MM.1S (cell line): Measurements from ENCODE around the gene NR1D2.

Source experiments
- DNase-seq: peaks from one replicate; pipeline ENCODE4 v3.0.0-alpha.2; 2015
- H2AFZ ChIP-seq: fragments of 300-600 bp; sonication (generic); 2 replicates; pipeline ENCODE4 v1.6.0; 2016; ENCODE audit warnings: antibody characterized with exemption, low read length
- H3F3A ChIP-seq: fragments of 300-600 bp; sonication (generic); 2 replicates; pipeline ENCODE4 v1.6.1; 2016; ENCODE audit warnings: mild to moderate bottlenecking, antibody characterized with exemption, low read length, moderate library complexity, mixed read lengths; ENCODE audit not compliant: insufficient read depth
- H3K27ac ChIP-seq: fragments of 300-600 bp; sonication (generic); 2 replicates; pipeline ENCODE4 v1.5.1; 2016; ENCODE audit warnings: mild to moderate bottlenecking, low read length
- H3K27me3 ChIP-seq: fragments of 300-600 bp; sonication (generic); replicated peaks from 2 replicates; pipeline ENCODE4 v1.6.0; 2016; ENCODE audit warnings: low read length; ENCODE audit not compliant: insufficient read depth
- H3K36me3 ChIP-seq: fragments of 300-600 bp; sonication (generic); replicated peaks from 2 replicates; pipeline ENCODE4 v1.6.1; 2016; ENCODE audit warnings: mild to moderate bottlenecking, low read length, mixed read lengths; ENCODE audit not compliant: insufficient read depth
- H3K4me1 ChIP-seq: fragments of 300-600 bp; sonication (generic); 2 replicates; pipeline ENCODE4 v1.6.1; 2016; ENCODE audit warnings: low read length, mixed read lengths
- H3K4me2 ChIP-seq: fragments of 300-600 bp; sonication (generic); 2 replicates; pipeline ENCODE4 v1.6.0; 2016; ENCODE audit warnings: low read depth, low read length
- H3K4me3 ChIP-seq: fragments of 300-600 bp; sonication (generic); 2 replicates; pipeline ENCODE4 v1.5.1; 2016; ENCODE audit warnings: low read length, mixed read lengths
- H3K79me2 ChIP-seq: fragments of 300-600 bp; sonication (generic); 2 replicates; pipeline ENCODE4 v1.6.1; 2016; ENCODE audit warnings: mixed run types, low read length, mixed read lengths
- H3K9ac ChIP-seq: fragments of 300-600 bp; sonication (generic); 2 replicates; pipeline ENCODE4 v1.6.1; 2016; ENCODE audit warnings: low read length, mixed read lengths
- H3K9me2 ChIP-seq: fragments of 300-600 bp; sonication (generic); replicated peaks from 2 replicates; pipeline ENCODE4 v1.6.1; 2016; ENCODE audit warnings: mild to moderate bottlenecking, low read length, mixed read lengths; ENCODE audit not compliant: insufficient read depth
- H3K9me3 ChIP-seq: fragments of 300-600 bp; sonication (generic); replicated peaks from 2 replicates; pipeline ENCODE4 v1.6.1; 2016; ENCODE audit warnings: mild to moderate bottlenecking, low read length, mixed read lengths; ENCODE audit not compliant: insufficient read depth
- H4K20me1 ChIP-seq: fragments of 300-600 bp; sonication (generic); 2 replicates; pipeline ENCODE4 v1.6.1; 2016; ENCODE audit warnings: mild to moderate bottlenecking, low read length, moderate library complexity, mixed read lengths; ENCODE audit not compliant: insufficient read depth
- EZH2 ChIP-seq: fragments of 300-600 bp; sonication (generic); optimal IDR thresholded peaks from 2 replicates; pipeline ENCODE3; 2017; ENCODE audit warnings: low read depth, mild to moderate bottlenecking, antibody characterized with exemption, low read length, mixed read lengths
- EZH2phosphoT487 ChIP-seq: fragments of 300-600 bp; sonication (generic); IDR thresholded peaks from 2 replicates; pipeline ENCODE4 v1.6.1; 2018; ENCODE audit warnings: antibody characterized with exemption, low read length
- TF ChIP-seq, protein P1 (sequence below): fragments of 300-600 bp; sonication (generic); IDR thresholded peaks from 2 replicates; pipeline ENCODE4 v1.5.1; 2016; ENCODE audit warnings: antibody characterized with exemption, low read length, mixed read lengths

Gene NR1D2

DNA sequence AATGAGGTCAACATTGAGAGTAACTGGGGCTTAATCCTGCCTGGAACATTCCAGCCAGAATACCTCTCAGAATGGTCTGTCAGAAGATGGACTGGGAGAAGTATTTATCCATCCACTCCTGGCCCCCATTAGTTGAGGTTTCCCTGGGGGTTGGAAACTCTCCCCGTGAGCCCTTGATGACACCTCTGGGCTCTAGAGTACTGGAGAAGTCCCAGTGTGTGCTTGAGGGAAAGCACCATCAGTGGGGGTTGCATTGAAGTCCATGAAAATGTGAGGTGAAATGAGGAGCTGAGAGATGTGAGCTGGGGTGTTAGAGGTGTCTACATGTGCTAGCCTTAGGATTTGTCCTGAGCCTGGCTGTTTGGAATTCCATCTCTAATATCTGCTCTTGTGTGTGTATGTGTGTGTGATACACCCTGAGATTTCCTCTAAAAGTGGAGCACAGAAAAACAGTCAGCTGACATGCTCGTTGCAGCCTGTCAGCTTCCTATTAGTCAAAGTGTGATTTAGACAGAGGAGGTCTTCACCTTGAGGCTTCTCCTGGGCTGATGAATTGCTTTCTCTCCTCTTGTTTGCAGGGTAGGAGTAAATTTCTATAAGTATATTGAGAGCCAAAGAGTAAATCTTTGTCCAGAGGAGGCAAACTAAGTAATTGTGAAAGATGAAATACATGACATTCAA lies 67.6 kb downstream of the NR1D2 start:
- H3K27ac ChIP-seq, result no peak overlapping the region
- H3K9ac ChIP-seq, result no peak overlapping the region
- no peaks in the 10 kb centered on the region for H3K4me1 ChIP-seq
- no peak overlapping the region for H2AFZ ChIP-seq
- no peak for DNase-seq
- H3K36me3 ChIP-seq, result no peaks in the 10 kb centered on the region
- H3K4me3 ChIP-seq, result no peak overlapping the region
- H3K4me2 ChIP-seq, result no peak overlapping the region
- no peaks in the 10 kb centered on the region for H3K79me2 ChIP-seq
- no peaks in the 10 kb centered on the region for H3F3A ChIP-seq
- H3K9me3 ChIP-seq, result no peaks in the 10 kb centered on the region
- no peaks in the 10 kb centered on the region for H3K27me3 ChIP-seq
- no peaks in the 10 kb centered on the region for H3K9me2 ChIP-seq
- TF ChIP-seq, protein P1, sequence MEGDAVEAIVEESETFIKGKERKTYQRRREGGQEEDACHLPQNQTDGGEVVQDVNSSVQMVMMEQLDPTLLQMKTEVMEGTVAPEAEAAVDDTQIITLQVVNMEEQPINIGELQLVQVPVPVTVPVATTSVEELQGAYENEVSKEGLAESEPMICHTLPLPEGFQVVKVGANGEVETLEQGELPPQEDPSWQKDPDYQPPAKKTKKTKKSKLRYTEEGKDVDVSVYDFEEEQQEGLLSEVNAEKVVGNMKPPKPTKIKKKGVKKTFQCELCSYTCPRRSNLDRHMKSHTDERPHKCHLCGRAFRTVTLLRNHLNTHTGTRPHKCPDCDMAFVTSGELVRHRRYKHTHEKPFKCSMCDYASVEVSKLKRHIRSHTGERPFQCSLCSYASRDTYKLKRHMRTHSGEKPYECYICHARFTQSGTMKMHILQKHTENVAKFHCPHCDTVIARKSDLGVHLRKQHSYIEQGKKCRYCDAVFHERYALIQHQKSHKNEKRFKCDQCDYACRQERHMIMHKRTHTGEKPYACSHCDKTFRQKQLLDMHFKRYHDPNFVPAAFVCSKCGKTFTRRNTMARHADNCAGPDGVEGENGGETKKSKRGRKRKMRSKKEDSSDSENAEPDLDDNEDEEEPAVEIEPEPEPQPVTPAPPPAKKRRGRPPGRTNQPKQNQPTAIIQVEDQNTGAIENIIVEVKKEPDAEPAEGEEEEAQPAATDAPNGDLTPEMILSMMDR, result no peak
- no peak for TF ChIP-seq EZH2phosphoT487
- no peak for TF ChIP-seq EZH2
- no peaks in the 10 kb centered on the region for H4K20me1 ChIP-seq

DNA sequence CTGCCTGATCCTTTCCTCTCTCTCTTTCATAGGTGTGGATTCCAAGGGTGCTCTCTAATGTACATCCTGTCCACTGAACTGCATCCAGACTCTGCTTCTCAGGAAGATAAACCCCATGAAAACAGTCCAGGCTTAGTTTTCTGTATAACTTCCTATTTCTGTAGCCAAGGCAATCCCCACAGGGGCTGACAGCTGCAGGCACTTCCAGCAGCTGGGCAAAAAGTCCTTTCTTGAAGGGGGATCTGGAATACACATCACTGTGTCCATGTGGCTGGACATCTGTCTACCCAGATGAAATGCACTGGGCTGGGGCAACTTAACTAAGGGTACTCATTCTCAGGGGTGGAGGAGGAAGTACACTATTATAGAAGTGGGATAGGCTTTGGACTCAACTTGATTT lies 72.2 kb downstream of the NR1D2 start:
- H3K4me1 ChIP-seq, result no peaks in the 10 kb centered on the region

DNA sequence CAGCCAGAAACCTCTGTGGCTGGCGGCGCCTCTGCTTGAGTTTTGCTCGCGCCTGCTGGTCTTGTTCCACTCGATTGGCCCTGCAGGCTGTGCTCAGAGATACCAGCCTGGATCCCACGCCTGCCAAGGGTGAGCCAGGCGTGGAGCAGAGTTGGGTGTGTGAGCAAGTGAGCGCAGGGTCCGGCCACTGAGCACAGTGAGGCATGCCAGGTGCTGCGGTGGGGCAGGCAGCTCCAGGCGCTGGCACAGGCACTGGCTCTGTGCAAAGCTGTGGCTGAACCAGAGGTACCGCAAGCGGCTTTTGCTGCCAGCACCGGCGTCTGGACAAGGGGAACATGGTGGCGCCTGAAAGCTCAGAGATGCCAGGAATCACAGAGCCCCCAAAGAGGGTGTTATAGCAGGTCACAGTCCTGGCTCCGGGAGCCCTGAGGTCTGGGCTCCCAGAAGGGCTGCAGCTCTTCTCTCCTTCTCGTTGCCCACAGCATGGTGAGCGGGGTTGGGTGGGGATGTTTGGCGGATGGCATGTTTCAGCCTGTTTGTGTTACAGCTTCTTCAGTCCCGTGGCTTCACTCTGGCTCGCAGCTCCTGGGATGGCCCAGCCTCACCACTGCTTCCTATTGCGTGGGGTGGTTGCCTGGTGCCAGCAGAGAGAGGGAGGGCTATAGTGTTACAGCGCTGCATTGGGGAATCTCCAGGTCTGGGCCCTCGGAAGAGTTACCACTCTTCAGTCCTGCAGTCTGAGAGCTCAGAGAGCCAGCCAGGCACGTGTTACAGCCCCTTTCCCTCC lies 73.9 kb downstream of the NR1D2 start:
- Histone ChIP-seq H3K79me2 (no peaks in the 10 kb centered on the region), H3K4me2 (no peak overlapping the region), H3K9ac (no peak overlapping the region), H3K9me2 (no peaks in the 10 kb centered on the region), H3K36me3 (no peaks in the 10 kb centered on the region), H3K27me3 (no peaks in the 10 kb centered on the region), H3K4me3 (no peak overlapping the region), H2AFZ (no peak overlapping the region), H3F3A (no peaks in the 10 kb centered on the region), H3K4me1 (no peaks in the 10 kb centered on the region), H3K27ac (no peak overlapping the region), H3K9me3 (no peaks in the 10 kb centered on the region), H4K20me1 (no peaks in the 10 kb centered on the region)
- DNase-seq, result no peak
- TF ChIP-seq EZH2 (no peak), EZH2phosphoT487 (no peak)
- TF ChIP-seq, protein P1, result no peak

More for the DNA sequence above, 72.2 kb downstream of the NR1D2 start:
- Histone ChIP-seq H3K27me3 (no peaks in the 10 kb centered on the region), H3F3A (no peaks in the 10 kb centered on the region), H3K4me3 (no peak overlapping the region), H3K9ac (no peak overlapping the region), H3K79me2 (no peaks in the 10 kb centered on the region), H3K36me3 (no peaks in the 10 kb centered on the region), H4K20me1 (no peaks in the 10 kb centered on the region), H3K9me3 (no peaks in the 10 kb centered on the region), H3K27ac (no peak overlapping the region), H2AFZ (no peak overlapping the region), H3K4me2 (no peak overlapping the region), H3K9me2 (no peaks in the 10 kb centered on the region)
- TF ChIP-seq EZH2phosphoT487, result no peak
- DNase-seq, result no peak

DNA sequence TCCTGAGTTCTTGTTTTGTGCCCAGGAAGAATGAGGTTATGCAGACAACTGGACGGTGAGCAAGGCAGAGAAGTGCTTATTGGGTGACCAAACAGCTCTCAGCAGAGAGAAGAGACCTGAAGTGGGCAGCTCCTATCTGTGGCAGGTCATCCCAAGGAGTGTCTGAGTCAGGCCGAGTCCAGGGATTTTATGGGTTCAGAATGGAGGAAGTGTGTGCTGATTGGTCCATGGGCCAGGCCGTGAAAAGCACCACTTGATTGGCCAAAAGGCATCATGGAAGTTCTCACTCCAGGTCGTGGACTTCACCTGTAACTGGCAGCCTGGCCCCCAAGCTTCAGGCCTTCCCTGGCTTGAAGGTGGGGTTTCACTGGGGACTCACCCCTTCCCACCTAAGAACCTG lies 74.5 kb downstream of the NR1D2 start:
- Histone ChIP-seq H3K9me3 (no peaks in the 10 kb centered on the region), H3K4me1 (no peaks in the 10 kb centered on the region), H3K4me3 (no peak overlapping the region), H3K4me2 (no peak overlapping the region), H3K27me3 (no peaks in the 10 kb centered on the region), H2AFZ (no peak overlapping the region), H3K27ac (no peak overlapping the region), H3F3A (no peaks in the 10 kb centered on the region), H4K20me1 (no peaks in the 10 kb centered on the region), H3K36me3 (no peaks in the 10 kb centered on the region), H3K9me2 (no peaks in the 10 kb centered on the region), H3K9ac (no peak overlapping the region), H3K79me2 (no peaks in the 10 kb centered on the region)
- no peak for TF ChIP-seq EZH2
- no peak for TF ChIP-seq EZH2phosphoT487
- TF ChIP-seq, protein P1, result no peak
- DNase-seq, result no peak
